AG09319 (cell line): Measurements from ENCODE around the gene RPL41.

ENCODE experiments used
- DNase-seq: peaks from one replicate; pipeline ENCODE4 v3.0.0-alpha.2; 2010; ENCODE audit warnings: low read depth; ENCODE audit errors: extremely low read depth
- CTCF ChIP-seq: IDR thresholded peaks from 2 replicates; pipeline ENCODE4 v1.5.1; 2011; ENCODE audit warnings: low read depth, mild to moderate bottlenecking, inconsistent platforms, low read length, moderate library complexity

RPL41 gene

GRCh38 chr12:56103823-56104108 lies 12.7 kb upstream of the RPL41 start:
- no peak for DNase-seq
- TF ChIP-seq CTCF, result no peak

- TF ChIP-seq CTCF, result no peak
- DNase-seq, result peak; percentile 95
Measured at GRCh38 chr12:56104109-56104814, 12.2 kb upstream of the RPL41 start, which contains the start of gene PA2G4. TSS of gene PA2G4 (plus strand) at chr12:56104559. CDS start at chr12:56104738, 179 bp downstream.

GRCh38 chr12:56104815-56105608 lies 11.4 kb upstream of the RPL41 start:
- DNase-seq, result no peak
- TF ChIP-seq CTCF, result no peak

- DNase-seq, result no peak
- TF ChIP-seq CTCF, result no peak
Measured at GRCh38 chr12:56105609-56105902, 10.9 kb upstream of the RPL41 start.

GRCh38 chr12:56107242-56107641 lies 9.2 kb upstream of the RPL41 start:
- no peak for DNase-seq
- TF ChIP-seq CTCF, result no peak

- DNase-seq, result no peak
- TF ChIP-seq CTCF, result no peak
Measured at GRCh38 chr12:56110571-56110970, 5.9 kb upstream of the RPL41 start.

- no peak for DNase-seq
- TF ChIP-seq CTCF, result no peak
Measured at GRCh38 chr12:56114084-56114483, 2.3 kb upstream of the RPL41 start.
